Liver (tissue), 3 donors: ENCODE measurements around the gene CCR4.

Experiments
- EGR1 ChIP-seq, 2 donors: IDR thresholded peaks; 2 replicates each; pipeline ENCODE4 v1.6.1; 2016 to 2018; ENCODE audit warnings: antibody characterized with exemption in 2 of 2, low read depth in 2 of 2
- FOXA1 ChIP-seq: IDR thresholded peaks from 2 replicates; pipeline ENCODE4 v1.6.1; 2016; ENCODE audit warnings: antibody characterized with exemption
- GABPA ChIP-seq, 2 donors: IDR thresholded peaks in 1 of 2; conservative IDR thresholded peaks in 1 of 2; 2 replicates each; pipeline ENCODE4 v1.6.1; 2016; ENCODE audit warnings: antibody characterized with exemption in 2 of 2, mild to moderate bottlenecking in 1 of 2, moderate library complexity in 1 of 2
- JUND ChIP-seq, 2 donors: IDR thresholded peaks; 2 replicates each; pipeline ENCODE4 v1.6.1; 2016; ENCODE audit warnings: antibody characterized with exemption in 2 of 2
- RAD21 ChIP-seq, 2 donors: IDR thresholded peaks; 2 replicates each; pipeline ENCODE4 v1.6.1; 2016; ENCODE audit warnings: antibody characterized with exemption in 2 of 2, mild to moderate bottlenecking in 2 of 2
- RXRA ChIP-seq, 2 donors: IDR thresholded peaks; 2 replicates each; pipeline ENCODE4 v1.6.1; 2017 to 2018; ENCODE audit warnings: antibody characterized with exemption in 2 of 2, mild to moderate bottlenecking in 1 of 2
- TAF1 ChIP-seq: conservative IDR thresholded peaks from 2 replicates; pipeline ENCODE4 v1.6.1; 2016; ENCODE audit warnings: antibody characterized with exemption, mild to moderate bottlenecking
- TF ChIP-seq, protein P1 (sequence below): fragments of 150-350 bp; IDR thresholded peaks from 2 replicates; pipeline ENCODE4 v1.5.1; 2017; ENCODE audit warnings: improper control_type of control experiment, low read depth, low read length; ENCODE audit not compliant: missing input control
- TF ChIP-seq, protein P2 (sequence below): IDR thresholded peaks from 2 replicates; pipeline ENCODE4 v1.6.1; 2016; ENCODE audit warnings: antibody characterized with exemption, mild to moderate bottlenecking
- TF ChIP-seq, protein P3 (sequence below): IDR thresholded peaks from 2 replicates; pipeline ENCODE4 v1.6.1; 2016; ENCODE audit warnings: antibody characterized with exemption
- TF ChIP-seq, protein P4 (sequence below): IDR thresholded peaks from 2 replicates; pipeline ENCODE4 v1.6.1; 2016; ENCODE audit warnings: antibody characterized with exemption
- donor health status: healthy.
- donor health status: healthy.

DNA sequence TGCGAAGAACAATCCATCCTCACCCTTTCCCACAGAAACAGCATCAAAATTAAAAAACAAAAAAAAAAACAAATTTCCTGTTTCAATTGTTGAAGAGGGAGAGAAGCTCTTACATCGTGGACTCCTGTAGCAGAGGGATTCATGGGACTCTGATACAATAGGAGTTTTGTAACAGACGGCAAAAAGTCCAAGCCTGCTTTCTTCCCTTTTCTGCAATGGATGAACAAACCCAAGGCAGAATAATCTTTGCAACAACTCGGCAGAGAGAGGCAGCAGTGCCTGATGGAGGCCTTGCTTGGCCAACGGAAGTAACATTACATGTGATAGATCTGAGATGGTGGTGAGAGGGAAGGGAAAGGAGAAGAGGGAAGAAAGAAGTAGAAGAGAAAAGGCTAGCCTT is 26.9 kb downstream of the CCR4 start:
- no peak for TF ChIP-seq GABPA (IDR thresholded peaks at IDR 0.05 in 1 of 2, conservative IDR thresholded peaks at IDR 0.05 in 1 of 2)
- TF ChIP-seq, protein P1, sequence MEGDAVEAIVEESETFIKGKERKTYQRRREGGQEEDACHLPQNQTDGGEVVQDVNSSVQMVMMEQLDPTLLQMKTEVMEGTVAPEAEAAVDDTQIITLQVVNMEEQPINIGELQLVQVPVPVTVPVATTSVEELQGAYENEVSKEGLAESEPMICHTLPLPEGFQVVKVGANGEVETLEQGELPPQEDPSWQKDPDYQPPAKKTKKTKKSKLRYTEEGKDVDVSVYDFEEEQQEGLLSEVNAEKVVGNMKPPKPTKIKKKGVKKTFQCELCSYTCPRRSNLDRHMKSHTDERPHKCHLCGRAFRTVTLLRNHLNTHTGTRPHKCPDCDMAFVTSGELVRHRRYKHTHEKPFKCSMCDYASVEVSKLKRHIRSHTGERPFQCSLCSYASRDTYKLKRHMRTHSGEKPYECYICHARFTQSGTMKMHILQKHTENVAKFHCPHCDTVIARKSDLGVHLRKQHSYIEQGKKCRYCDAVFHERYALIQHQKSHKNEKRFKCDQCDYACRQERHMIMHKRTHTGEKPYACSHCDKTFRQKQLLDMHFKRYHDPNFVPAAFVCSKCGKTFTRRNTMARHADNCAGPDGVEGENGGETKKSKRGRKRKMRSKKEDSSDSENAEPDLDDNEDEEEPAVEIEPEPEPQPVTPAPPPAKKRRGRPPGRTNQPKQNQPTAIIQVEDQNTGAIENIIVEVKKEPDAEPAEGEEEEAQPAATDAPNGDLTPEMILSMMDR: no peak
- TF ChIP-seq, protein P2, sequence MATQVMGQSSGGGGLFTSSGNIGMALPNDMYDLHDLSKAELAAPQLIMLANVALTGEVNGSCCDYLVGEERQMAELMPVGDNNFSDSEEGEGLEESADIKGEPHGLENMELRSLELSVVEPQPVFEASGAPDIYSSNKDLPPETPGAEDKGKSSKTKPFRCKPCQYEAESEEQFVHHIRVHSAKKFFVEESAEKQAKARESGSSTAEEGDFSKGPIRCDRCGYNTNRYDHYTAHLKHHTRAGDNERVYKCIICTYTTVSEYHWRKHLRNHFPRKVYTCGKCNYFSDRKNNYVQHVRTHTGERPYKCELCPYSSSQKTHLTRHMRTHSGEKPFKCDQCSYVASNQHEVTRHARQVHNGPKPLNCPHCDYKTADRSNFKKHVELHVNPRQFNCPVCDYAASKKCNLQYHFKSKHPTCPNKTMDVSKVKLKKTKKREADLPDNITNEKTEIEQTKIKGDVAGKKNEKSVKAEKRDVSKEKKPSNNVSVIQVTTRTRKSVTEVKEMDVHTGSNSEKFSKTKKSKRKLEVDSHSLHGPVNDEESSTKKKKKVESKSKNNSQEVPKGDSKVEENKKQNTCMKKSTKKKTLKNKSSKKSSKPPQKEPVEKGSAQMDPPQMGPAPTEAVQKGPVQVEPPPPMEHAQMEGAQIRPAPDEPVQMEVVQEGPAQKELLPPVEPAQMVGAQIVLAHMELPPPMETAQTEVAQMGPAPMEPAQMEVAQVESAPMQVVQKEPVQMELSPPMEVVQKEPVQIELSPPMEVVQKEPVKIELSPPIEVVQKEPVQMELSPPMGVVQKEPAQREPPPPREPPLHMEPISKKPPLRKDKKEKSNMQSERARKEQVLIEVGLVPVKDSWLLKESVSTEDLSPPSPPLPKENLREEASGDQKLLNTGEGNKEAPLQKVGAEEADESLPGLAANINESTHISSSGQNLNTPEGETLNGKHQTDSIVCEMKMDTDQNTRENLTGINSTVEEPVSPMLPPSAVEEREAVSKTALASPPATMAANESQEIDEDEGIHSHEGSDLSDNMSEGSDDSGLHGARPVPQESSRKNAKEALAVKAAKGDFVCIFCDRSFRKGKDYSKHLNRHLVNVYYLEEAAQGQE: no peak
- TF ChIP-seq, protein P3, sequence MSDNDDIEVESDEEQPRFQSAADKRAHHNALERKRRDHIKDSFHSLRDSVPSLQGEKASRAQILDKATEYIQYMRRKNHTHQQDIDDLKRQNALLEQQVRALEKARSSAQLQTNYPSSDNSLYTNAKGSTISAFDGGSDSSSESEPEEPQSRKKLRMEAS: no peak
- TF ChIP-seq RAD21 (IDR thresholded peaks at IDR 0.05): no peak
- TF ChIP-seq FOXA1: no peak
- TF ChIP-seq, protein P4, sequence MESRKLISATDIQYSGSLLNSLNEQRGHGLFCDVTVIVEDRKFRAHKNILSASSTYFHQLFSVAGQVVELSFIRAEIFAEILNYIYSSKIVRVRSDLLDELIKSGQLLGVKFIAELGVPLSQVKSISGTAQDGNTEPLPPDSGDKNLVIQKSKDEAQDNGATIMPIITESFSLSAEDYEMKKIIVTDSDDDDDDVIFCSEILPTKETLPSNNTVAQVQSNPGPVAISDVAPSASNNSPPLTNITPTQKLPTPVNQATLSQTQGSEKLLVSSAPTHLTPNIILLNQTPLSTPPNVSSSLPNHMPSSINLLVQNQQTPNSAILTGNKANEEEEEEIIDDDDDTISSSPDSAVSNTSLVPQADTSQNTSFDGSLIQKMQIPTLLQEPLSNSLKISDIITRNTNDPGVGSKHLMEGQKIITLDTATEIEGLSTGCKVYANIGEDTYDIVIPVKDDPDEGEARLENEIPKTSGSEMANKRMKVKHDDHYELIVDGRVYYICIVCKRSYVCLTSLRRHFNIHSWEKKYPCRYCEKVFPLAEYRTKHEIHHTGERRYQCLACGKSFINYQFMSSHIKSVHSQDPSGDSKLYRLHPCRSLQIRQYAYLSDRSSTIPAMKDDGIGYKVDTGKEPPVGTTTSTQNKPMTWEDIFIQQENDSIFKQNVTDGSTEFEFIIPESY: no peak
- no peak for TF ChIP-seq JUND (IDR thresholded peaks at IDR 0.05)
- TF ChIP-seq TAF1: no peak
- TF ChIP-seq EGR1 (IDR thresholded peaks at IDR 0.05; ENCODE audit: low read depth in 2 of 2): no peak
- no peak for TF ChIP-seq RXRA (IDR thresholded peaks at IDR 0.05)
